ENCODE results near the gene GNAQ.

Gene GNAQ

GRCh38 chr9:77783518-77783917 lies 248.1 kb downstream of the GNAQ start:
- Histone ChIP-seq H3K27me3 (replicated peaks) (no peaks in the 10 kb centered on the region), H3K4me3 (ENCODE audit: low read depth, low read length) (no peak overlapping the region), H3K27ac (no peak overlapping the region), H3K36me3 (replicated peaks) (no peaks in the 10 kb centered on the region)
- DNase-seq, result no peak
- no peak for TF ChIP-seq CTCF (IDR thresholded peaks at IDR 0.05; ENCODE audit: low read depth, low read length, missing control alignments)
- in situ Hi-C loops (cut with HindIII; ENCODE audit: low pct_ligation_motif_present, low sequenced_read_pairs), result no loop called here

- no peak for DNase-seq
Observed at GRCh38 chr9:77779010-77779409, 252.6 kb downstream of the GNAQ start.

GRCh38 chr9:77773381-77773780 lies 258.2 kb downstream of the GNAQ start:
- TF ChIP-seq CTCF (IDR thresholded peaks at IDR 0.05; ENCODE audit: low read depth, low read length, missing control alignments), result no peak
- Histone ChIP-seq H3K4me3 (ENCODE audit: low read depth, low read length) (no peak overlapping the region), H3K27ac (no peak overlapping the region), H3K27me3 (replicated peaks) (no peaks in the 10 kb centered on the region), H3K36me3 (replicated peaks) (no peaks in the 10 kb centered on the region)
- in situ Hi-C loops (cut with HindIII; ENCODE audit: low pct_ligation_motif_present, low sequenced_read_pairs), result no loop called here
- no peak for DNase-seq

More at GRCh38 chr9:77779010-77779409, 252.6 kb downstream of the GNAQ start:
- Histone ChIP-seq H3K27me3 (replicated peaks) (no peaks in the 10 kb centered on the region), H3K36me3 (replicated peaks) (no peaks in the 10 kb centered on the region), H3K27ac (no peak overlapping the region), H3K4me3 (ENCODE audit: low read depth, low read length) (no peak overlapping the region)
- in situ Hi-C loops (cut with HindIII; ENCODE audit: low pct_ligation_motif_present, low sequenced_read_pairs), result no loop called here
- TF ChIP-seq CTCF (IDR thresholded peaks at IDR 0.05; ENCODE audit: low read depth, low read length, missing control alignments), result no peak

DNA sequence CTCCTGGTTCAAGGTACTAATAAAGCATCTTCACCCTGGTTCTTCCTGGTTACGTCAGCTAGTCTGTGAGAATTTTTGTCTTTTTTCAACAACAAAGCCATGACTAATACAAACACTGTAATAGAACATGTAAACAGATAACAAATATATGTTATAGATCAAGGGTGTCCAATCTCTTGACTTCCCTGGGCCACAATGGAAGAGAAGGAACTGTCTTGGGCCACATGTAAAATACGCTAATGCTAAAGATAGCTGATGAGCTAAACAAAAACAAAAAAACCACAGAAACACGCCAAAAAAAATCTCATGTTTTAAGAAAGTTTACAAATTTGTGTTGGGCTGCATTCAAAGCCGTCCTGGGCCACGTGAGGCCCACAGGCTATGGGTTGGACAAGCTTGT lies 259.0 kb downstream of the GNAQ start:
- H3K36me3 ChIP-seq (replicated peaks), result no peaks in the 10 kb centered on the region
- in situ Hi-C loops (cut with HindIII; ENCODE audit: low pct_ligation_motif_present, low sequenced_read_pairs), result no loop called here
- TF ChIP-seq CTCF (IDR thresholded peaks at IDR 0.05; ENCODE audit: low read depth, low read length, missing control alignments), result no peak

GRCh38 chr9:77771171-77771570 lies 260.4 kb downstream of the GNAQ start:
- H3K27me3 ChIP-seq (replicated peaks), result no peaks in the 10 kb centered on the region
- no peak overlapping the region for H3K4me3 ChIP-seq (ENCODE audit: low read depth, low read length)
- TF ChIP-seq CTCF (IDR thresholded peaks at IDR 0.05; ENCODE audit: low read depth, low read length, missing control alignments), result no peak
- H3K27ac ChIP-seq, result no peak overlapping the region
- DNase-seq, result no peak
- H3K36me3 ChIP-seq (replicated peaks), result no peaks in the 10 kb centered on the region
- in situ Hi-C loops (cut with HindIII; ENCODE audit: low pct_ligation_motif_present, low sequenced_read_pairs), result no loop called here

More for the DNA sequence above, 259.0 kb downstream of the GNAQ start:
- Histone ChIP-seq H3K27ac (no peak overlapping the region), H3K27me3 (replicated peaks) (no peaks in the 10 kb centered on the region), H3K4me3 (ENCODE audit: low read depth, low read length) (no peak overlapping the region)
- DNase-seq, result no peak

DNA sequence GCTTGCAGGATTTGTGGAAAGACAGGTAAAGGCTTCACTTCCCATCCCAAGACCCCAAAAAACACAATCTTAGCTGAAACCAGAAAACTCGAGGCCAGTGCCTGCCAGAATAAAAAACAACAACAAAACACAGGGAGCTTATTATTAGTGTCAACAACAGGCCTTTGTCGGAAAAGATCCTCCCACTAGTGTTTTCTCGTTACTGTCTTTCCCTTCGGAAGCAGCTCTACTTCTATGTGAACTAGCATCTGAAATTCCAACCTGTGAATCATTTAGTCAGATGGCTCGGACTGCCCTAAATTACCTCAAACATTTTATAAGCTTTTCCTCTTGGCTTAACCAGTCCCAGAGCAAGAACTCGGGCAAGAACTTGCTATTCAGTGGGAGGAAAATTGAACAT lies 261.3 kb downstream of the GNAQ start:
- no peak for DNase-seq
- Histone ChIP-seq H3K27me3 (replicated peaks) (no peaks in the 10 kb centered on the region), H3K4me3 (ENCODE audit: low read depth, low read length) (no peak overlapping the region), H3K27ac (no peak overlapping the region), H3K36me3 (replicated peaks) (no peaks in the 10 kb centered on the region)
- TF ChIP-seq CTCF (IDR thresholded peaks at IDR 0.05; ENCODE audit: low read depth, low read length, missing control alignments), result no peak
- in situ Hi-C loops (cut with HindIII; ENCODE audit: low pct_ligation_motif_present, low sequenced_read_pairs), result no loop called here
